HG03139 (cell line): ENCODE measurements around the gene PEX14.
"Not testable (repeated sequence)": the region's sequence is repeated elsewhere in the genome, so short reads cannot be mapped to it uniquely, and the experiment has no call there.

Source experiments
- ATAC-seq: cut with Tn5 transposase; IDR thresholded peaks from one replicate; pipeline ENCODE4 v1.9.1; 2021; ENCODE audit not compliant: unreplicated experiment

The PEX14 gene

DNA sequence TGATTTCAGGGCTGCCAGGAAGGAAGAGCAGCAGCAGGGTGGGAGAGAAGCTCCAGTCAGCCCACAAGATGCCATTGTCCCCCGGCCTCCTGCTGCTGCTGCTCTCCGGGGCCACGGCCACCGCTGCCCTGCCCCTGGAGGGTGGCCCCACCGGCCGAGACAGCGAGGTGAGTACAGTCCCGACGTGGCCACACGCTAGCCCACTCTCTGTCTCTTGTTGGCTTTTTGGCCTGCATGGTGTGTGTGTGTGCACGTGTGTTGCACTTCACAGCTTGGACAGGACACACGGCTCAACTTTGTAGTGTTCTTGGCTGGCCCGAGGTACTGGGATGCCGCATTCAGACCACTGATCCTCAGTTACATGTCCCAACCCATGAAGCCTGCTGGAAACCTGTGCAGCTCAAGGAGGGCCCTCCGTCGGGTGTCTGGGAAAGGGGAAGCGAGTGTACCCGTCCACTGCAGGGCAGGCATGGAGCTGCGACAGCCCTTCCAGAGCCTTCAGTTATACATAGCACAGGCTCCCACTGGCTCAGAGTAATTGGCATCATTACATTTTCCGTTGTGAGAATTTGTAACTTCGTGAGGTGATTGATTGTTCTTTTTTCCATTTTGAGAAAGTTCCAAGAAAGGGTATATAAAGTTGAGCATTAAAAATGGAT is 24.5 kb upstream of the PEX14 start:
- no peak for ATAC-seq

DNA sequence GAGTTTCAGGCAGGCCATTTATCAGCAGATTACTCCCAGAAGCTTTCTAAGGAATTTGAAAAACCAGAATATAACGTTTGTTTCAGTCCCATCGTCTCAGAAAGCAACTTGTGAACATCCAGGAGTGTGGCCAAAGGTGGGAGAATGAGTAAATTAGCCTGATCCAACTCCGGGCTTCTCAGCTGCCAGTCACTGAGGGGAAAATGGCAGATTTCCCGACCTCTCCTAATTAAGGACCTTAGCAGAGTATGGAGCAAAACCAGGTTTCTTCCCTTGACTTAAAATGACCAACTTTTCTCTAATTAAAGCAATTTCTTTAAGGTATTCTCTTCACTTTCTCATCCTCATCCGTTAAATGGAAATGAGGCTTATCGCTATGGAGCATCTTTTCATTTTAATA is 23.9 kb upstream of the PEX14 start:
- no peak for ATAC-seq

- ATAC-seq = no peak
Observed at GRCh38 chr1:10451287-10451686, 23.5 kb upstream of the PEX14 start.

GRCh38 chr1:10456048-10456447 is 18.7 kb upstream of the PEX14 start:
- no peak for ATAC-seq

GRCh38 chr1:10456661-10457060 is 18.1 kb upstream of the PEX14 start:
- ATAC-seq = no peak

GRCh38 chr1:10457462-10457861 is 17.3 kb upstream of the PEX14 start:
- ATAC-seq = not testable (repeated sequence)

DNA sequence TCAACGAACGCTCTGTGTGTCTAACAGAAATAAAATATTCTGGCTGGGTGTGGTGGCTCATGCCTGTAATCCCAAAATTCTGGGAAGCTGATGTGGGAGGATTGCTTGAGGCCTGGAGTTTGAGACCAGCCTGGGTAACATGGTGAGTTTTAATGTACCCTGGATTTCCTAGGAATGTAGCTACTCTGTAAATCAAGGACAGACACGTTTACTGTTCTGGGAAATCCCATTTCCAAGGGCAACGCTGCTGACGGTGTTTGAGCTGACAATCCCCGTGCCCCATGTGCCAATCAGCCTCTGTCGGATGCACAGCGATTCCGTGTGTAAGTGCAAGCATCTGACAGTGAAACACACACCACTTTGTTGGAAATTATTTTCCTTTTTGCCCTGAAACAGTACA is 16.9 kb upstream of the PEX14 start:
- no peak for ATAC-seq

DNA sequence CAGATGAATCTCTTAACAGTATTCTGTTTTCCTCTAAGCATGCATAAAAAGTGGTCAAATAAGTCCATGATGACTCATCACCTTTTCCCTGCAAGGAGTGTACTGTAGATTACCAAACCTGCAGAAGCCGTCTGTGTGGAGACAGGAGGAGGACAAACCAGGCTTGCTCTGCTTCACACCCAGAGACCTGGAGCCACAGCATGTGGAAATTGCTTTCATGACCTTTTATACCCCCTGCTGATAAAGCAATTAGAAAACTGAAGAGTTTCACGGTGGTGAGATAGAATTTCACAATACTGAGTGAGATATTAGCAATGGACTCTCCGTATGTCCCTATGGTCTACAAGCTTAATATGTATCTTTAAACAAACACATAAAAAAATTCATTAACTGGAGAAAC is 15.6 kb upstream of the PEX14 start:
- no peak for ATAC-seq

- ATAC-seq = no peak
Observed at GRCh38 chr1:10467078-10467477, 7.7 kb upstream of the PEX14 start.

GRCh38 chr1:10470043-10470442 is 4.7 kb upstream of the PEX14 start:
- no peak for ATAC-seq

- ATAC-seq = no peak
Observed at GRCh38 chr1:10471411-10472219, 3.1 kb upstream of the PEX14 start.

GRCh38 chr1:10472220-10473144 is 2.3 kb upstream of the PEX14 start, which contains the start of gene DFFA:
DFFA (minus strand) TSS chr1:10472529; CDS start chr1:10472458, 71 bp downstream.
- peak; percentile 67 for ATAC-seq

GRCh38 chr1:10473145-10473765 is 1.5 kb upstream of the PEX14 start:
- no peak for ATAC-seq

GRCh38 chr1:10474309-10474612 is 489 bp upstream of the PEX14 start:
- not testable (repeated sequence) for ATAC-seq

- no peak for ATAC-seq
Observed at GRCh38 chr1:10475510-10475909, 760 bp downstream of the PEX14 start.

DNA sequence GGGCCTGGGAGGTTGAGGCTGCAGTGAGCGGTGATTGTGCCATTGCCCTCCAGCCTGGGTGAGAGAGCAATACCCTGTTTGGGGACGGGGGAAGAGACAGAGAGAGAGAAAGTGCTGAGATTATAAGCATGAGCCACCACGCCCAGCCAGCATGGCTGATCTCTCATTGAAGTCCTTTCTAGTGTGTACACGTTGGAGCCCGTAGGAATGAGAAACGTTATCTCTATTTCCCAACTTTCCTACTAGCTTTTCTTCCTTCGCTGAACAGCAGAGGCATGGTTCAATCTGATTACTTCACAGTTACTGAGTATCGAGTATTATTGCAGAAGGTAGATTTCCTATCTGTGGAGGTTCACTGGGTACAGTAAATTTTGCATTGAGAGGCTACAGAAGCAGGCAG is 4.5 kb downstream of the PEX14 start:
- ATAC-seq = no peak

- ATAC-seq = no peak
Observed at GRCh38 chr1:10480614-10481013, 5.9 kb downstream of the PEX14 start.

DNA sequence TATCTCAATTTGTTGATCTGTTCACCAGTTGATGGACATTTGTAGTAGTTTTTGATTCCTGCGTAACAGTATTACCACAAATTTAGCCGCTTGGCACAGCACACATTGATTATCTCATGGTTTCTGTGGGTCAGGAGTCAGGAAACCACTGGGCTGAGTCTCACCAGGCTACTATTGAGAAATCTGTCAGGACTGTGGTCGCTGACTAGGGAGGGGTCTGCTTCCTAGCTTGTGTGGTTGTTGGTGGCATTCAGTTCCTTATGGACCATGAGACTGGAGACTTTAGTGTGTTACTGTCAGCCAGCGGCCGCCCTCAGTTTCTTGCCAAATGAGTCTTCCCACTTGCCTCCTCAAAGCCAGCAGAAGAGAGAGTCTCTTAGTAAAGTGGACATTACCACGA is 9.8 kb downstream of the PEX14 start:
- no peak for ATAC-seq

GRCh38 chr1:10489291-10490055 is 14.7 kb downstream of the PEX14 start:
- ATAC-seq = no peak

GRCh38 chr1:10490286-10490970 is 15.7 kb downstream of the PEX14 start:
- no peak for ATAC-seq
